Measurements from ENCODE around the gene SULT1A1. TPM values are rescaled to one million over a fixed set of nuclear protein-coding genes. Genes with fewer than 3 reads are reported as not detected.
A peak's percentile ranks its signal among the peaks of the same experiment; 100 is the strongest.

The SULT1A1 gene
- total and polyA plus RNA-seq, 2 donors (not counting 1 experiment from before 2014, with no cell fraction given) = 4.2 to 7.1 TPM

- Histone ChIP-seq H3K27ac (ENCODE audit: low read length in 2 of 2) (peak overlapping the region in 1 of 2 donors; percentile 9), H3K4me3 (ENCODE audit: control extremely low read depth in 1 of 5, extremely low read depth in 1 of 5, insufficient read depth in 1 of 5, low read depth in 2 of 5, low read length in 4 of 5) (no peak overlapping the region), H3K9ac (ENCODE audit: low read length) (no peak overlapping the region), H3K9me3 (ENCODE audit: control extremely low read depth in 1 of 3, control insufficient read depth in 2 of 3, insufficient read depth in 1 of 3, low read length in 2 of 3) (no peaks in the 10 kb centered on the region), H3K79me2 (ENCODE audit: control insufficient read depth, insufficient read depth, low read length) (peaks cover 58% of the 10 kb centered on the region), H4K20me1 (ENCODE audit: control insufficient read depth, insufficient read depth, low read length, poor library complexity, severe bottlenecking) (peaks cover 50% of the 10 kb centered on the region), H3K4me1 (ENCODE audit: control insufficient read depth in 2 of 2, insufficient read depth in 2 of 2, low read length in 2 of 2) (no peaks in the 10 kb centered on the region), H3K36me3 (replicated peaks in 1 of 2; ENCODE audit: control extremely low read depth in 1 of 2, control insufficient read depth in 1 of 2, extremely low read depth in 1 of 2, insufficient read depth in 2 of 2, low read length in 1 of 2) (peaks cover 0 to 3% of the 10 kb centered on the region in 2 experiments), H3K4me2 (replicated peaks; ENCODE audit: low read depth, low read length, poor library complexity, severe bottlenecking) (no peak overlapping the region), H2AFZ (ENCODE audit: insufficient read depth, low read depth, low read length, poor library complexity, severe bottlenecking) (no peak overlapping the region), H3K27me3 (replicated peaks in 1 of 4; ENCODE audit: control extremely low read depth in 1 of 4, control insufficient read depth in 3 of 4, insufficient read depth in 4 of 4, low read length in 3 of 4) (no peaks in the 10 kb centered on the region)
- Mint-ChIP-seq H3K27ac (peak overlapping the region; percentile 34), H3K4me1 (peaks cover 3% of the 10 kb centered on the region), H3K27me3 (no peaks in the 10 kb centered on the region), H3K9me3 (ENCODE audit: insufficient read depth) (no peaks in the 10 kb centered on the region), H3K4me3 (no peak overlapping the region)
- WGBS (ENCODE audit: insufficient coverage) = 73% methylated on average over 14 of the region's 17 CpGs
- TF ChIP-seq CTCF (IDR thresholded peaks at IDR 0.05) = no peak
- no peak for TF ChIP-seq EZH2 (IDR thresholded peaks at IDR 0.05; ENCODE audit: borderline replicate concordance, insufficient read depth, low read depth, low read length, poor library complexity, severe bottlenecking)
- CTCF ChIA-PET = no interaction called here
- DNase-seq (no peak), ATAC-seq (ENCODE audit: low read depth) (no peak)
- POLR2A ChIA-PET = no interaction called here
- intact Hi-C loops (cut with micrococcal nuclease) = no loop called here
These were observed 35.8 kb downstream of the SULT1A1 start for GRCh38 chr16:28573738-28574718.
